T-helper 2 cell treated with Interferon-gamma antibody and Interleukin-4, amounts not matched to agents 5 μg/mL and 100 μg/mL, for 36 hours (primary cell): Measurements from ENCODE around the gene ZNF366.

Source experiments
- DNase-seq: peaks from one replicate; pipeline ENCODE4 v3.0.0; 2021; ENCODE audit warnings: low spot score
- H3K27ac Mint-ChIP-seq: one replicate; pipeline ENCODE4 v1.8.0; 2021; ENCODE audit warnings: mild to moderate bottlenecking, mixed read lengths
- H3K27me3 Mint-ChIP-seq: one replicate; pipeline ENCODE4 v1.8.0; 2021; ENCODE audit warnings: low read depth, mixed read lengths
- H3K36me3 Mint-ChIP-seq: one replicate; pipeline ENCODE4 v1.8.0; 2021; ENCODE audit warnings: low read depth, mixed read lengths
- H3K4me1 Mint-ChIP-seq: one replicate; pipeline ENCODE4 v1.8.0; 2021; ENCODE audit warnings: low read depth, mixed read lengths
- H3K4me3 Mint-ChIP-seq: one replicate; pipeline ENCODE4 v1.8.0; 2022; ENCODE audit warnings: mild to moderate bottlenecking, moderate library complexity, mixed read lengths
- H3K9me3 Mint-ChIP-seq: one replicate; pipeline ENCODE4 v1.8.0; 2021; ENCODE audit warnings: mixed read lengths

ZNF366 gene

GRCh38 chr5:72397836-72398235 is 109.4 kb downstream of the ZNF366 start:
- Mint-ChIP-seq H3K27me3 (peaks cover 14% of the 10 kb centered on the region), H3K4me3 (no peak overlapping the region), H3K27ac (no peak overlapping the region), H3K4me1 (no peaks in the 10 kb centered on the region), H3K36me3 (no peaks in the 10 kb centered on the region), H3K9me3 (peaks cover 18% of the 10 kb centered on the region)
- DNase-seq, result no peak

GRCh38 chr5:72394688-72395087 is 112.5 kb downstream of the ZNF366 start:
- Mint-ChIP-seq H3K27me3 (peaks cover 17% of the 10 kb centered on the region), H3K36me3 (no peaks in the 10 kb centered on the region), H3K4me1 (no peaks in the 10 kb centered on the region), H3K9me3 (no peaks in the 10 kb centered on the region), H3K27ac (no peak overlapping the region), H3K4me3 (no peak overlapping the region)
- DNase-seq, result no peak

- Mint-ChIP-seq H3K4me3 (no peak overlapping the region), H3K9me3 (no peaks in the 10 kb centered on the region), H3K27ac (no peak overlapping the region), H3K36me3 (no peaks in the 10 kb centered on the region), H3K27me3 (peaks cover 17% of the 10 kb centered on the region), H3K4me1 (no peaks in the 10 kb centered on the region)
- no peak for DNase-seq
These were observed 114.2 kb downstream of the ZNF366 start for GRCh38 chr5:72393052-72393451.
